Activated T-helper 17 cell treated with anti-CD3 and anti-CD28 coated beads, Interleukin-2, amount 50 U/mL, for 72 hours (primary cell): ENCODE results near the gene HOXA4. TPM values are rescaled to one million over a fixed set of nuclear protein-coding genes. Genes with fewer than 3 reads are reported as not detected.

ENCODE experiments used
- ATAC-seq: fragments of 150-1000 bp; cut with Tn5 transposase; replicated peaks from 2 replicates; pipeline ENCODE4 v1.10.0; 2021; ENCODE audit warnings: mild to moderate bottlenecking, moderate library complexity
- H3K27ac Mint-ChIP-seq: one replicate; pipeline ENCODE4 v1.8.0; 2022; ENCODE audit warnings: mixed read lengths
- H3K27me3 Mint-ChIP-seq: one replicate; pipeline ENCODE4 v1.8.0; 2022; ENCODE audit warnings: mixed read lengths
- H3K36me3 Mint-ChIP-seq: one replicate; pipeline ENCODE4 v1.8.0; 2022; ENCODE audit warnings: low read depth, mild to moderate bottlenecking, mixed read lengths
- H3K4me1 Mint-ChIP-seq: one replicate; pipeline ENCODE4 v1.8.0; 2022; ENCODE audit warnings: mixed read lengths
- H3K4me3 Mint-ChIP-seq: one replicate; pipeline ENCODE4 v1.8.0; 2022; ENCODE audit warnings: mild to moderate bottlenecking, mixed read lengths
- H3K9me3 Mint-ChIP-seq: one replicate; pipeline ENCODE4 v1.8.0; 2022; ENCODE audit warnings: mixed read lengths
- total RNA-seq, 2 donors: library from RNA; stranded (reverse); gene quantifications; one replicate each; pipeline ENCODE4 v1.2.3, GENCODE V29; 2022

Gene HOXA4
- total RNA-seq, 2 donors from 2014 or later, result 0.26 TPM; not detected in 1

GRCh38 chr7:27117887-27118491 is 12.6 kb downstream of the HOXA4 start:
- Mint-ChIP-seq H3K36me3 (no peaks in the 10 kb centered on the region), H3K9me3 (no peaks in the 10 kb centered on the region), H3K27ac (no peak overlapping the region), H3K27me3 (peaks cover 3% of the 10 kb centered on the region), H3K4me3 (no peak overlapping the region), H3K4me1 (no peaks in the 10 kb centered on the region)
- ATAC-seq, result no peak

DNA sequence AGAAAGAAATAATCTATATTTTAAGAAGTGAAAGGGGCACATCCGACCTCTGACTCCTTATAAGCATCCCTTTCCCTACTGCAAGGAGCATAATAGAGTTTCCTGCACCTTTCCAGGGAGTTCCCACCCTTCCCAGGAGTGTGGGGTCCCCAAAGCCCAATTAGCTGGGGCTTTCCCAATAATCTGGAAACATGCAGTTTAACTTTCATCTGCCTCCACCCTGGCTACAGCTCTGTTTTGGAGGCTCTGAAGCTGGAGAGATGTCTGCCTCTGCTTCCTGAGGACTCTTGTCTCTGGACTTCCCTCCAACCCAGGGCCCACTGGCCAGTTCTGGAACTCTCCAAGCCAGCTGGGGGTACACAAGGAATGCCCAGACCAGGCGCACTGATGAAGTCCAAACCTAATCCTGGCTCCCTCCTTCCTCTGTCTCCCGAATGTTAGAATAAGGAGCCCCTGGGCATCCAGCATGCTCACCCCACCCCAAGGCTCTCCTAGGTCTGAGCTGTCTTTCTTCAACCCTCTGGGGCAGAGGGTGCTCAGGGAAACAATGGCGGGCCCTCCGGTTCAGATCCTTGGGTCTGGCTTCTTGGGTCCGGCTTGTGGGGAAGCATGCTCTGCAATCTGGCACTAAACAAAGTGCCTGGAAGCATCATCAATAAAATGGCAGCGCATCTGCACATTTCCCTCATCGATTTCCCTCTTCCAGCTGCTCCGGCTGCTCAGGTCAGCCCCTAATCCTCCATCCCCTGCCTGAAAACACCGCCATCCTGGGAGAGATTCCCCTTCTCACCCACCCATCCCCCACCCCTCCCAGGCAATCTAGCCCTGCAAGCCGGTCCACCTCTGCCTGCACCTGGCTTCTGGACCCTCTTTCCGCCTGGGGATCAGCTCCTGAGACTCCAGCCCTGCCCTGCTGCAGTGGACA is 13.3 kb downstream of the HOXA4 start:
- Mint-ChIP-seq H3K9me3 (no peaks in the 10 kb centered on the region), H3K4me3 (no peak overlapping the region), H3K27ac (no peak overlapping the region), H3K27me3 (peaks cover 3% of the 10 kb centered on the region), H3K36me3 (no peaks in the 10 kb centered on the region), H3K4me1 (no peaks in the 10 kb centered on the region)
- ATAC-seq, result no peak

GRCh38 chr7:27116031-27116961 is 14.3 kb downstream of the HOXA4 start:
- Mint-ChIP-seq H3K36me3 (no peaks in the 10 kb centered on the region), H3K4me3 (no peak overlapping the region), H3K27ac (no peak overlapping the region), H3K9me3 (no peaks in the 10 kb centered on the region), H3K27me3 (peaks cover 7% of the 10 kb centered on the region), H3K4me1 (no peaks in the 10 kb centered on the region)
- no peak for ATAC-seq

GRCh38 chr7:27115221-27116026 is 15.1 kb downstream of the HOXA4 start:
- Mint-ChIP-seq H3K4me3 (no peak overlapping the region), H3K4me1 (no peaks in the 10 kb centered on the region), H3K27me3 (peaks cover 7% of the 10 kb centered on the region), H3K9me3 (no peaks in the 10 kb centered on the region), H3K27ac (no peak overlapping the region), H3K36me3 (no peaks in the 10 kb centered on the region)
- ATAC-seq, result no peak

DNA sequence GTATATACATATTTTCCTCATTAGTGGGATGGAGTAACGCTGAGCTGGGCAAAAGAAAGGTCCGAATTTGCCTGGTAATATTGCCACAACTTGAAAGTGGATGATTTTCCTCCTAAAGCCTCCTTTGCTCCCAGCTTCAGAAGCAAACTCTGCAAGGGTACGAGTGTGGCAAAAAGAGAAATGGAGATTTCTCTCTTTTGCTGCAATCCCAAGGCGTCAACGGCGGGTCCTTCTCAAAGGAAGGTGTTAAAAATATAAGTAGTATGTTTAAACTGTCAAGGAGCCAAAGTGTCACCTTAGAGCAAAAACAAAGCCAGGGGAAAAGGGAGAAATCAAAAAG is 15.7 kb downstream of the HOXA4 start:
- no peaks in the 10 kb centered on the region for H3K36me3 Mint-ChIP-seq
- no peak overlapping the region for H3K27ac Mint-ChIP-seq
- ATAC-seq, result no peak
- no peaks in the 10 kb centered on the region for H3K9me3 Mint-ChIP-seq
- H3K4me1 Mint-ChIP-seq, result no peaks in the 10 kb centered on the region
- peaks cover 7% of the 10 kb centered on the region for H3K27me3 Mint-ChIP-seq
- no peak overlapping the region for H3K4me3 Mint-ChIP-seq

DNA sequence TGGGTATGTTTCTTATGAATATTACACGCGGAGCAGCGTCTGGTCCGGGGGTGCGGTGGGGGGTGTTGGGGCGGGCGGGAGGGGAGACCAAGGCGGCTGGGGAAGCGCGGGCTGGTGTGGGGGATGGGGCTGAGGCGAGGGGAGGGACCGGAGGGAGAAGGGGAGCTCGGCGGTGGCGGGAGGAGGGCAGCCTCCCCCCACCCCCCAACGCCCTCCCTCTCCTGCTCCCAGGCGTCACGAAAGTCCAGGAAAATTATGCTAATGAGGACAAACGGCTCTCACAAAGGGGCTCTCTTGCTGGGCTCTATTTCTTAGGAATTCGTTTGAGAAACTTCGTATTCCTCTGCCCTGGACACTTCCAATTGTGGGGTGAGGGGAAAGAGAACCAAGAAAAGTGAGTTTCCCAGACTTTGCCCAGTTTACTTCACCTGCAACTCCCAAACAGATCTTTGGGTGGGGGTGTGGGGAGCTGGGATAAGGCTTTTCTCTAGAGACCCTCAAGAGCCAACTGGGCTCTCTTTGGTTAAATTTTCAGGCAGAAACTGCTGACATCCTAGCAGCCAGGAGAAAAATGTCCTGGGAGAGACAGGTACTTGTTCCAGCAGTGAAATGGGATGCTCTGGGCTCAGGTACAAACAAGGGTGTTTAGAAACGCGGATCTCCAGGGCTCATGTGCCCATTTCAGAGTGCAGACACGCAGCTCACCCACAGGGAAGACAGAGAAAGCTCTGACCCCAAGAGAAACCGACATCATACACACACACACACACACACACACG is 16.4 kb downstream of the HOXA4 start:
- no peak overlapping the region for H3K4me3 Mint-ChIP-seq
- no peaks in the 10 kb centered on the region for H3K4me1 Mint-ChIP-seq
- no peaks in the 10 kb centered on the region for H3K9me3 Mint-ChIP-seq
- no peaks in the 10 kb centered on the region for H3K36me3 Mint-ChIP-seq
- no peak overlapping the region for H3K27ac Mint-ChIP-seq
- peaks cover 7% of the 10 kb centered on the region for H3K27me3 Mint-ChIP-seq
- no peak for ATAC-seq

DNA sequence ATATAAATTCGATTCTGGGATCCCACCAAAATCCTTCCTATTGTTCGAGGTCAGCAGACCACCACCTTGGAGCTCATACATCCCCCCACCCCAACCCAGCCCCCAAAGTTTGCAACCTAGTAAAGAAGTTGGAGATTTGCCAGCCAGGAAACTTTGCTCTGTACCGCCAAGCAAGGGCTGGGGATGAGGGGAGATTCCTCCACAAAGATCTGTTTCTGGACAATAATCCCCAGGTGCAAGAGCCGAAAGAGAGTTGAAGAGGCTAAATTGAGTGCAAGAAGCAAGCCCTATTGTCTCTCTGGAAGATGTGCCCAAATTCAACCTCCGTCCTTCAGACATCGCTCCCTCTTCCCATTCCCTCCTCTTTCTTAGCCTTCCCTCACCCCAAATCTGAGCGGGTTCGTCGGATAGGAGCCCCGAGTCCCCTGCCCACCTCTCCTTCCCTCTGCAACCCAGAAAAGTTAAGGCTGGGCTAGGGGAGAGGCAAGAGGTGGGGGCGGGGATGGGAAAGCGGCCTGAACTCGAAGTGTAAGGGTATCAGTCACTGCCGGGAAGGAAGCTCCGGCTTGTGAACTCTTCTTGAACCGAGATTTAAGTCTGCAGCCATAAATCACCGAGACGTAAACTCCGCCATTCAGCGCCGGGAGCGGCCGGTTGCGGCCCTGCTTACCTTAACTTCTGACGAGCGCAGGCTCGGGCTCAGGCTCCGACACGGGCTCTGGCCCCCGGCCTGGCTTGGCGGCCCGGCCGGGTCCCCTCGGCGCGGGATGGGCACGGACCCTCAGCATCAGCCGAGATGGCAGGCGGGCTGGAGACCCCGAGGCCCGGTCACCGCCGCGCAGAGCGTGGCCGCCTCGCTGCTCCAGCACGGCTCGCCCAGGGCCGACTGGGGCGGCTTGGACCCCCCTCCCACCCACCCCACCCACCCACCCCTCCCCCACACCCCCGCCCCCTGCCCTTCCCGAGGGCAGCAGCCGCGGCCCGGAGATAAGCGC is 17.3 kb downstream of the HOXA4 start:
- H3K4me3 Mint-ChIP-seq, result no peak overlapping the region
- no peak overlapping the region for H3K27ac Mint-ChIP-seq
- no peaks in the 10 kb centered on the region for H3K9me3 Mint-ChIP-seq
- peaks cover 7% of the 10 kb centered on the region for H3K27me3 Mint-ChIP-seq
- H3K36me3 Mint-ChIP-seq, result no peaks in the 10 kb centered on the region
- no peaks in the 10 kb centered on the region for H3K4me1 Mint-ChIP-seq
- no peak for ATAC-seq

GRCh38 chr7:27112361-27112760 is 18.2 kb downstream of the HOXA4 start:
- peaks cover 10% of the 10 kb centered on the region for H3K27me3 Mint-ChIP-seq
- ATAC-seq, result no peak
- H3K4me3 Mint-ChIP-seq, result no peak overlapping the region
- no peak overlapping the region for H3K27ac Mint-ChIP-seq
- H3K9me3 Mint-ChIP-seq, result no peaks in the 10 kb centered on the region
- no peaks in the 10 kb centered on the region for H3K36me3 Mint-ChIP-seq
- peaks cover 3% of the 10 kb centered on the region for H3K4me1 Mint-ChIP-seq

DNA sequence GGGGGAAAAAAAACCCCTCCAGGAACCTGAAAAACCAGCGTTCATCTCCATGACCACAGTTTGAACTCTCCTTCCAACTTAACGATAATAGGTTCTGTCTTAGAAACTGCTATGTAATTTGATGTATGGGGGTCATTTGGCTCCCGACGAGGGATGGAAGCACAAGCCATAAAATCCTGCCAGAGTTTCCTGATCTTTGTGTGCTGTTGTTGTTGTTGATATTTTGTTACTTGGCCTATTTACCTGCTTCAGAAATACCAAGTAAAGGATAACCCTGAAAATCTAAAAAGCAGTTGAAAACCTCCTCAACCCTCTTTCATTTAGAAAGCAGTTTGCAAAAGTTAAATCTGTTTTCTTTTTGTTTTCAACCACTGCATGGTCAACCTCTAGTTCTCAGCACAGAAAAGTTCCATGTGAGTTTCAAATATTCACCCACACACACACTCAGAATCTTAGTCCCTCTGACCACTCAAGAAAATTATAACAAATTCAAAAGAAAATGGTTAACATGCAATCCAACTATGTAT is 18.7 kb downstream of the HOXA4 start:
- H3K4me3 Mint-ChIP-seq, result no peak overlapping the region
- H3K36me3 Mint-ChIP-seq, result no peaks in the 10 kb centered on the region
- H3K4me1 Mint-ChIP-seq, result peaks cover 4% of the 10 kb centered on the region
- H3K27ac Mint-ChIP-seq, result no peak overlapping the region
- no peaks in the 10 kb centered on the region for H3K9me3 Mint-ChIP-seq
- ATAC-seq, result no peak
- peaks cover 10% of the 10 kb centered on the region for H3K27me3 Mint-ChIP-seq

GRCh38 chr7:27111042-27111750 is 19.4 kb downstream of the HOXA4 start:
- ATAC-seq, result no peak
- no peaks in the 10 kb centered on the region for H3K36me3 Mint-ChIP-seq

GRCh38 chr7:27110186-27111031 is 20.1 kb downstream of the HOXA4 start:
- no peaks in the 10 kb centered on the region for H3K9me3 Mint-ChIP-seq
- no peaks in the 10 kb centered on the region for H3K36me3 Mint-ChIP-seq
- peaks cover 4% of the 10 kb centered on the region for H3K4me1 Mint-ChIP-seq
- no peak overlapping the region for H3K4me3 Mint-ChIP-seq
- H3K27me3 Mint-ChIP-seq, result peaks cover 11% of the 10 kb centered on the region
- no peak for ATAC-seq
- H3K27ac Mint-ChIP-seq, result no peak overlapping the region

More at GRCh38 chr7:27111042-27111750, 19.4 kb downstream of the HOXA4 start:
- H3K27me3 Mint-ChIP-seq, result peaks cover 10% of the 10 kb centered on the region
- H3K27ac Mint-ChIP-seq, result no peak overlapping the region
- peaks cover 4% of the 10 kb centered on the region for H3K4me1 Mint-ChIP-seq
- H3K9me3 Mint-ChIP-seq, result no peaks in the 10 kb centered on the region
- no peak overlapping the region for H3K4me3 Mint-ChIP-seq
